ENCODE results near the gene FXYD2. TPM values are rescaled to one million over a fixed set of nuclear protein-coding genes. Genes with fewer than 3 reads are reported as not detected.

FXYD2 gene
- total RNA-seq, 1 donor from 2014 or later, result 2.7 TPM

GRCh38 chr11:117786135-117786870, 38.2 kb downstream of the FXYD2 start:
- Histone ChIP-seq H3K9me3 (no peaks in the 10 kb centered on the region), H3K4me1 (no peaks in the 10 kb centered on the region), H3K36me3 (no peaks in the 10 kb centered on the region), H3K27ac (no peak overlapping the region), H3K4me3 (no peak overlapping the region), H3K27me3 (no peaks in the 10 kb centered on the region)
- intact Hi-C loops (cut with DNase I), result no loop called here
- TF ChIP-seq POLR2A (IDR thresholded peaks at IDR 0.05) (no peak), POLR2AphosphoS5 (IDR thresholded peaks at IDR 0.05; ENCODE audit: insufficient read depth in 1 of 2, low read depth in 1 of 2) (no peak), CTCF (IDR thresholded peaks at IDR 0.05) (no peak)
- DNase-seq (ENCODE audit: extremely low spot score in 2 of 2), result no peak

- no peak overlapping the region for H3K27ac ChIP-seq
- no peaks in the 10 kb centered on the region for H3K4me1 ChIP-seq
- H3K36me3 ChIP-seq, result no peaks in the 10 kb centered on the region
- no peak for DNase-seq (ENCODE audit: extremely low spot score in 2 of 2)
- H3K4me3 ChIP-seq, result no peak overlapping the region
- H3K9me3 ChIP-seq, result no peaks in the 10 kb centered on the region
- intact Hi-C loops (cut with DNase I), result no loop called here
- no peaks in the 10 kb centered on the region for H3K27me3 ChIP-seq
- no peak for TF ChIP-seq POLR2A (IDR thresholded peaks at IDR 0.05)
- no peak for TF ChIP-seq POLR2AphosphoS5 (IDR thresholded peaks at IDR 0.05; ENCODE audit: insufficient read depth in 1 of 2, low read depth in 1 of 2)
- no peak for TF ChIP-seq CTCF (IDR thresholded peaks at IDR 0.05)
Measured at GRCh38 chr11:117782101-117782500, 42.4 kb downstream of the FXYD2 start.

GRCh38 chr11:117781627-117782026, 42.9 kb downstream of the FXYD2 start:
- no peaks in the 10 kb centered on the region for H3K4me1 ChIP-seq
- intact Hi-C loops (cut with DNase I), result no loop called here
- no peak overlapping the region for H3K27ac ChIP-seq
- H3K27me3 ChIP-seq, result no peaks in the 10 kb centered on the region
- no peaks in the 10 kb centered on the region for H3K9me3 ChIP-seq
- H3K4me3 ChIP-seq, result no peak overlapping the region
- DNase-seq (ENCODE audit: extremely low spot score in 2 of 2), result no peak
- TF ChIP-seq POLR2A (IDR thresholded peaks at IDR 0.05) (no peak), POLR2AphosphoS5 (IDR thresholded peaks at IDR 0.05; ENCODE audit: insufficient read depth in 1 of 2, low read depth in 1 of 2) (no peak), CTCF (IDR thresholded peaks at IDR 0.05) (no peak)
- no peaks in the 10 kb centered on the region for H3K36me3 ChIP-seq

GRCh38 chr11:117780456-117780855, 44.1 kb downstream of the FXYD2 start:
- no peak for DNase-seq (ENCODE audit: extremely low spot score in 2 of 2)
- Histone ChIP-seq H3K36me3 (no peaks in the 10 kb centered on the region), H3K9me3 (no peaks in the 10 kb centered on the region), H3K4me1 (no peaks in the 10 kb centered on the region), H3K4me3 (no peak overlapping the region), H3K27ac (no peak overlapping the region), H3K27me3 (no peaks in the 10 kb centered on the region)
- intact Hi-C loops (cut with DNase I), result no loop called here
- no peak for TF ChIP-seq CTCF (IDR thresholded peaks at IDR 0.05)

- TF ChIP-seq CTCF (IDR thresholded peaks at IDR 0.05), result no peak
- TF ChIP-seq POLR2A (IDR thresholded peaks at IDR 0.05), result no peak
- TF ChIP-seq POLR2AphosphoS5 (IDR thresholded peaks at IDR 0.05; ENCODE audit: insufficient read depth in 1 of 2, low read depth in 1 of 2), result no peak
- Histone ChIP-seq H3K9me3 (no peaks in the 10 kb centered on the region), H3K4me3 (no peak overlapping the region), H3K36me3 (no peaks in the 10 kb centered on the region), H3K4me1 (no peaks in the 10 kb centered on the region), H3K27ac (no peak overlapping the region), H3K27me3 (no peaks in the 10 kb centered on the region)
- DNase-seq (ENCODE audit: extremely low spot score in 2 of 2), result no peak
- intact Hi-C loops (cut with DNase I), result no loop called here
Measured at GRCh38 chr11:117774553-117774952, 50.0 kb downstream of the FXYD2 start.

Data from vagina (tissue), 2 donors.